Motor neuron (in vitro differentiated cells): ENCODE measurements around the gene UBASH3B. TPM values are rescaled to one million over a fixed set of nuclear protein-coding genes. Genes with fewer than 3 reads are reported as not detected.

ENCODE experiments used
- ATAC-seq, 8 experiments: fragments of 200-7000 bp; cut with Tn5 transposase; replicated peaks in 6 of 8; 2 replicates each; pipeline ENCODE4 v1.8.0; 2021; ENCODE audit warnings: mild to moderate bottlenecking in 8 of 8, moderate library complexity in 8 of 8
- H3K27ac ChIP-seq, 2 donors: fragments of 250-450 bp; sonication (Bioruptor Pico); 2 replicates each; pipeline ENCODE4 v1.9.0; 2021; ENCODE audit warnings: antibody characterized with exemption in 2 of 2, mild to moderate bottlenecking in 2 of 2, moderate library complexity in 1 of 2
- H3K4me1 ChIP-seq, 2 donors: fragments of 250-450 bp; sonication (Bioruptor Pico); replicated peaks in 1 of 2; 2 replicates each; pipeline ENCODE4 v1.6.1; 2021; ENCODE audit warnings: antibody characterized with exemption in 2 of 2, mild to moderate bottlenecking in 2 of 2, moderate library complexity in 1 of 2
- H3K4me3 ChIP-seq, 5 donors: fragments of 250-450 bp; sonication (Bioruptor Pico); 2 replicates each; pipeline ENCODE4 v1.9.0; 2021; ENCODE audit warnings: antibody characterized with exemption in 5 of 5, mild to moderate bottlenecking in 5 of 5, moderate library complexity in 4 of 5
- WGBS, 10 experiments: fragments of 450-650 bp; shearing (Covaris generic); methylation state at CpG; one replicate each; pipeline ENCODE4 v1.0.0; 2022; 5-methylcytosine and 5-hydroxymethylcytosine counted together
- in situ Hi-C, 9 experiments: fragments of 400-800 bp; cut with MboI; loops; one replicate each; pipeline ENCODE4 v1.15.0; 2021; ENCODE audit warnings: low sequenced_read_pairs in 9 of 9, low pct_unique_long_range_greater_than_20kb in 2 of 9; ENCODE audit not compliant: unreplicated experiment in 9 of 9
- total RNA-seq, 8 experiments: library from RNA; unstranded; fragments of 300-600 nt; gene quantifications; 2 replicates each; pipeline versions ENCODE4 v1.2.3 to v1.2.4, GENCODE V29; 2022

The UBASH3B gene
- total RNA-seq, 8 experiments from 2014 or later = 0.72 to 16.5 (median 3.5) TPM

DNA sequence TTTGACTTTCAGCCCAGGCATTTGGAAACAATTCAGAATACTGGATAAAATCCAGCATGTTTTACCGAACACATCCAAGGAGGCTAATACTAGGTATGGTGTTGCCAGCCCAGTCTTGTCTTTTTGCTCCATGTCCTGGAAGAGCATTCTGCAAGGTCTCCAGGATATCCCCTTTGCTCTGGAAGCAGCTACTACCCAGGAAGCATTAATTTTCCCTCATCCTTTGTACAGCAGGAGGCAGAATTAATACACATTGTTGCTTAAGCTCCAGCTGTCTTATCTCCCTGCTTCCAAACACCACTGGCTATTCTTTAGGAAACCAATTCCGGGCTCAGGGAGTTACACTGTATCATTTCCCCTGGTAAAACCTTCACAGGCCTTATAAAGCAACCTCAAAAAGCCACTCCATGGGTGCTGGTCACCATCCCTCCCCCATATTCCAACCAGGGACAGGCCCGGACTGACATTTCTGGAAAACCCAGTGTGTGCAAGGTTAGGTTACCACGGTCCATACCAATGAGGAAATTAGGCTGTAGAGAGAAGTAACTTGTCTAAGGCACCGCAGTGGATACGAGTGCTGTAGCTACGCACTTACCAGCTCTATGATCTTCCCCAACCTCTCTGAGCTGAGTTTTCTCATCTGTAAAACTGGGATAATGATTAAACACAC is 1.5 kb upstream of the UBASH3B start:
- in situ Hi-C loops = no loop called here
- peaks cover 3 to 4% of the 10 kb centered on the region in 2 donors for H3K4me1 ChIP-seq
- no peak overlapping the region for H3K27ac ChIP-seq
- no peak for ATAC-seq
- WGBS, 10 experiments = 63 to 100% (median 87%) methylated on average over 1 to 7 of the region's 7 CpGs; no CpG with 5 or more reads in 2 of the 10 experiments
- H3K4me3 ChIP-seq = no peak overlapping the region

- peak overlapping the region; percentile 58 to 71 for H3K27ac ChIP-seq
- WGBS, 10 experiments = 0% methylated on average over 5 to 6 of the region's 66 CpGs; no CpG with 5 or more reads in 8 of the 10 experiments
- H3K4me1 ChIP-seq = peaks cover 3 to 10% of the 10 kb centered on the region in 2 donors
- ATAC-seq = peak; percentile 65 to 73 (median 67)
- H3K4me3 ChIP-seq = peak overlapping the region; percentile 52 to 89 (median 65)
- in situ Hi-C loops = no loop called here
Observed at GRCh38 chr11:122656073-122656630, 630 bp downstream of the UBASH3B start.

GRCh38 chr11:122656631-122657101 is 1.1 kb downstream of the UBASH3B start:
- 0 to 3% (median 0%) methylated on average over 1 to 7 of the region's 25 CpGs; no CpG with 5 or more reads in 7 of the 10 experiments for WGBS, 10 experiments
- peak in 7 of 8 experiments; percentile 3 to 43 (median 39) for ATAC-seq
- peak overlapping the region; percentile 58 to 71 for H3K27ac ChIP-seq
- H3K4me1 ChIP-seq = peaks cover 3 to 12% of the 10 kb centered on the region in 2 donors
- in situ Hi-C loops = no loop called here
- peak overlapping the region; percentile 52 to 89 (median 65) for H3K4me3 ChIP-seq

DNA sequence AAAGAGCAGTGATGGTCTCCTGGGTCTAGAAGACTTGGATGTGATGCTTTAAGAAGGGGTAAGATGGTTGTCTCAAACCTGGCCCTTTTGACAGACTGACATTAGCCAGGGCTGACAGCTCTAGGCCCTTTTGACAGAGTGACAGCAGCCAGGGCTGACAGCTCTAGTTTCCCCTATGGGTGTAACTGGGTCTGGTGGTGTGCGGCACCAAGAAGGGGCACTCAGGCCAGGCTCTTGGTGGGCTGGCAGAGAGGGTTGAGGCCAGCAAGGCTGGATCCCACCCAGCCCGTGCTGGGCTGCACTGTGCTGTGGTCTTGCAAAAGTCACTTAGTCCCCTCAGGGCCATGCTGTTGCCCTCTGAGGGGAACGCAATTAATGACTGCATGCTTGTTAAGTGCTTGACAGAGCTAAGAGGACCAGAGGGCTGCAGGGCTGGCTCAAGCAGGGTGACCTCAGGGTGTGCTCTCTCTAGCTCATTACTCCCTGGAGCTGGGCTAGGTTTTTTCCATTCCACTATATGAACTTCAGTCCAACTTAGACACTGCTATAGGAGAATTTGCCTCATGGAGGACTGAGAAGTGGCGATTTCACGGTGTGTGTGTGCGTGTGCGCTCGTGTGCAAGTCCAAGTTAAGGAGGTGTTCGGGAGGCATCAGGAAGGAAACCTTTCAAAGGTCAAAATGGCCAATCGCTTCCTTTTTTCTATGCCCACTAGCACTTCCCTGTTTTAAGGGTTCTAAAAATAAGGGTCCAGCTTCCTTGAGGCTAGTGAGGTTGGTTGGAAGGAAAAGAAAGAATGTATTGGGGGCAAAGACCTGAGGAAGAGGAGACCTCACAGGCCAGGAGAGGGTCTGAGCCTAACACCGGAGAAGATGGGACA is 4.4 kb downstream of the UBASH3B start:
- in situ Hi-C loops = no loop called here
- Histone ChIP-seq H3K27ac (no peak overlapping the region), H3K4me3 (no peak overlapping the region), H3K4me1 (peaks cover 3 to 12% of the 10 kb centered on the region in 2 donors)
- ATAC-seq = no peak
- WGBS, 10 experiments = 90 to 100% (median 93%) methylated on average over 2 to 7 of the region's 11 CpGs; no CpG with 5 or more reads in 2 of the 10 experiments

DNA sequence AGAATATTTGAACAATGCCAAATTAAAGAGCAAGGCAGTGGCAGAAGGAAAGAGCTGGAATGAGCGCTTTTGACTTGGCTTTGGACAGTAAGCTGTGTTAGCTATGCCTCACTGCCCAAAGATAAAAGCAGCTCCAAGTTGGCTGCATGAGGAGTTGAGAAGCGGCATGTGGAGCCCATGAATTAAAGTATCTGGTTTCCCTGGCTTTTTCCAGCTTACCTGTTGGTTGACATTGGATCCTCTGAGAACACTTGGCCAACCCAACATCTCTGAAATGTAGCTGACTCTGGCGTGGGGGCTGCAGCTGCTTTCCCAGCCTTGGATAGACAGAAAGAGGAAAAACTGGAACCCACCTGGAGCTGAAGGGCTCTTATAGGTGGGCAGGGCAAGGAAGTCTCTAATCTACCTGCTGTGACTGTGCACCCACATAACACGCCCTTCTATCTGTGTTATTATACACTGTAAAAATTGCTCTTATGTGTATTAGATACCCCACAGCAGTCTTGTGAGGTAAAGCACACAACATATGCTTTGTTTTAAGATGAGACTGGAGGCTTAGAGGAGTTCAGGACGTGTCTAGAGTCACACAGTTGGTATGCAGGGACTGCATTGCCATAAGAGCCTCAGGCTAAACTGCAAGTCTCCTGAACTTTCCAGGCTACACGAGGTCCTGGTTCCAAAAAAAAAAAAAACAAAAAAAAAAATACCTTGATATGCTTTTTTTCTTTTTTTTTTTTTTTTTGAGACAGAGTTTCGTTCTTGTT is 5.8 kb downstream of the UBASH3B start:
- no peak overlapping the region for H3K4me3 ChIP-seq
- no peak overlapping the region for H3K27ac ChIP-seq
- 50 to 100% (median 79%) methylated on average over 1 to 5 of the region's 7 CpGs for WGBS, 10 experiments
- in situ Hi-C loops = no loop called here
- peaks cover 6 to 12% of the 10 kb centered on the region in 2 donors for H3K4me1 ChIP-seq
- ATAC-seq = peak in 3 of 8 experiments; percentile 15 to 51 (median 43)

DNA sequence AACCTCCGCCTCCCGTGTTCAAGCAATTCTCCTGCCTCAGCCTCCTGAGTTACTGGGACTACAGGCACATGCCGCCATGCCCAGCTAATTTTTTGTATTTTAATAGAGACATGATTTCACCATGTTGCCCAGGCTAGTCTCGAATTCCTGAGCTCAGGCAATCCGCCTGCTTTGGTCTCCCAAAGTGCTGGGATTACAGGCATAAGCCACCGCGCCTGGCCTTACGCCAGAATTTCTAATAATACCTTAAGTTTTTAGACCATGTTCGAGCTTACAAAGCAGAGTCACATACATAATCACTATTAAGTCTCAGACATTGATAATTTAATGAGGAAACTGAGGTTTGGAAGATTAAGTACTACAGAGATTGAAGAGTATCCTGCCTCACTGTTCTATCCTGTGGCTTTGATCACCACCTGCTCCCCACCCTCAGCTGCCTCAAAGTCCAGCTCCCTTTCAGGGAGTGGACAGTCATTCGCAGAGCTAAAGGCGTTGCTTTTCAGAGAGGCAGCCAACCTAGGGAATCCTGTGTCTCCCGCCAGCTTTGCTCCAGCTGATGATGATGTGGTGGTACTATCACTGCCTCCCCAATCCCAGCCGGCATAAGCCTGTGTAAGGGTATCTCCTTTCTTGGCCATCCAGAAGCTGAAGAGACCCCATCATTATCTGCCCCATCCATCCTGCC is 7.7 kb downstream of the UBASH3B start:
- in situ Hi-C loops = no loop called here
- H3K4me3 ChIP-seq = no peak overlapping the region
- ATAC-seq = no peak
- H3K4me1 ChIP-seq = peaks cover 3 to 8% of the 10 kb centered on the region in 2 donors
- H3K27ac ChIP-seq = no peak overlapping the region
- 40 to 100% (median 89%) methylated on average over 1 to 11 of the region's 13 CpGs; no CpG with 5 or more reads in 2 of the 10 experiments for WGBS, 10 experiments

DNA sequence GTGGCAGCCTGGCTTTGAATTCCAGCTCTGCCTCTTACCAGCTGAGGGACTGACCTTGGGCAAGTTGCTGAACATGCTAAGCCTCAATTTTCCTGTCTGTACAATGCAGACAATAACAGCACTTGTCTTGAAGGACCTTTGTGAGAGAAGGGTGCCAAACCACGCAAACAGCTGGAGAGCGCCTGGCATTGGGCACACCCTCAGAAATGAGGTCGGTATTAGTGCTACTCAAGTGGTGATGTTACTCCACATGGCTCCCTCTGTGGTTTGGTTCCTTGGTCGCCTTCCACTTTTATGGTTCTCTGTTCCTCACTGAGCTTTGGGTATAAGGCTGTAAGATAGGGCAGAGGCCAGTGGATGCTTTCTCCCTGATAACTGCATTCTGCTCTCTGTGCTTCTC is 8.2 kb downstream of the UBASH3B start:
- WGBS, 10 experiments = 62 to 100% (median 86%) methylated on average over 1 to 3 of the region's 4 CpGs; no CpG with 5 or more reads in 6 of the 10 experiments
- no peak for ATAC-seq
- H3K27ac ChIP-seq = no peak overlapping the region
- peaks cover 3 to 8% of the 10 kb centered on the region in 2 donors for H3K4me1 ChIP-seq
- no peak overlapping the region for H3K4me3 ChIP-seq
- in situ Hi-C loops = no loop called here

- in situ Hi-C loops = no loop called here
- peaks cover 3 to 8% of the 10 kb centered on the region in 2 donors for H3K4me1 ChIP-seq
- WGBS, 10 experiments = 83% methylated on average over 1 of the region's 1 CpG; no CpG with 5 or more reads in 9 of the 10 experiments
- no peak for ATAC-seq
- no peak overlapping the region for H3K27ac ChIP-seq
- no peak overlapping the region for H3K4me3 ChIP-seq
Observed at GRCh38 chr11:122664188-122664587, 8.7 kb downstream of the UBASH3B start.

DNA sequence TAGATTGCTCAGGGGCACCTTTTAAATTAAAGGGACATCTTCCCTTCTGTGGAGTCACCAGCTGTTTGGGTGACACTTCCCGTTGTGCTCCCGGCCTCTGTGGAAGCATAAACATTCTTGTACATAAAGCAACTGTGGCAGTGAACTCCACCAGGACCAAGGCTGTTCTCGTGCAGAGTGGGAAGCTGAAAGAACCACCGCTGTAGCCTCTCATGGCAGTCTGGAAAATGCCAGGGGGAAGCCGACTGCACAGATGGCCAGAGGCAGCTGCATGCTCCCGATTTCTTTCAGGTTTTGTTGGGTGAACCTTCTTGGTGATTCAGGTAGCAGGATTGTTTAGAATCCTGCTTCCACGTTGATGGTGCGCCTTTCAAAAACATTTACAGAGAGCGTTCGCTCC is 10.3 kb downstream of the UBASH3B start:
- Histone ChIP-seq H3K4me3 (no peak overlapping the region), H3K27ac (no peak overlapping the region), H3K4me1 (peaks cover 3 to 4% of the 10 kb centered on the region in 2 donors)
- 28 to 88% (median 75%) methylated on average over 1 to 10 of the region's 10 CpGs; no CpG with 5 or more reads in 1 of the 10 experiments for WGBS, 10 experiments
- in situ Hi-C loops = no loop called here
- no peak for ATAC-seq

DNA sequence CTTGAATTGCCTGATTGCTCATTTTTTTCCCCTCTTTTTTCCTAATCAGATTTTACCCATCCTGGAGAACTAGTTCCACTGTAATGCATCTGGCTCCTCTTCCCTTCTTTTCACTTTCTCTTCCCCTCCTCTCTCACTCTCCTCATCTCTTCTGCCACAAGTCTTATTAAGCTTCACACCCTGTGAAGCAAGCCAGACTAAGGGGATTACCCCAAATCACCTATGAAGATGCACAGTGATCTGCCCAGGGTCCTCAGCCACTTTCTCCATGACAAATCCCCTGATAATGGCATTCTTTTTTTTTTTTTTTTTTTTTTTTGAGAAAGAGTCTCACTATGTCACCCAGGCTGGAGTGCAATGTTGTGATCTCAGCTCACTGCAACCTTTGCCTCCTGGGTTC is 11.2 kb downstream of the UBASH3B start:
- in situ Hi-C loops = no loop called here
- Histone ChIP-seq H3K4me3 (no peak overlapping the region), H3K4me1 (peaks cover 0 to 3% of the 10 kb centered on the region in 2 donors), H3K27ac (no peak overlapping the region)
- no peak for ATAC-seq

GRCh38 chr11:122668562-122669090 is 13.1 kb downstream of the UBASH3B start:
- in situ Hi-C loops = no loop called here
- no peak for ATAC-seq
- 0 to 100% (median 90%) methylated on average over 2 to 6 of the region's 6 CpGs for WGBS, 10 experiments
- H3K4me3 ChIP-seq = no peak overlapping the region
- H3K27ac ChIP-seq = no peak overlapping the region
- peaks cover 0 to 3% of the 10 kb centered on the region in 2 donors for H3K4me1 ChIP-seq

- H3K4me3 ChIP-seq = no peak overlapping the region
- peaks cover 0 to 5% of the 10 kb centered on the region in 2 donors for H3K4me1 ChIP-seq
- no peak for ATAC-seq
- no peak overlapping the region for H3K27ac ChIP-seq
- WGBS, 10 experiments = 100% methylated on average over 1 of the region's 1 CpG; no CpG with 5 or more reads in 8 of the 10 experiments
- in situ Hi-C loops = no loop called here
Observed at GRCh38 chr11:122670131-122670530, 14.6 kb downstream of the UBASH3B start.
